ENCODE data around the gene XIRP1. TPM values are rescaled to one million over a fixed set of nuclear protein-coding genes. Genes with fewer than 3 reads are reported as not detected.
A peak's percentile ranks its signal among the peaks of the same experiment; 100 is the strongest.

Gene XIRP1
- total and polyA plus RNA-seq, 2 of the 13 experiments (the other 11 are each of a cell fraction or from before 2014, with no cell fraction given), result not detected

- TF ChIP-seq PAXIP1 (CRISPR knock-in tag; conservative IDR thresholded peaks at IDR 0.05), result 0 out of 2 replicates have a peak, but pooled peaks have one; percentile 25
- 0 out of 2 replicates have a peak, but pooled peaks have one; percentile 37 for TF ChIP-seq TBX2 (CRISPR knock-in tag; IDR thresholded peaks at IDR 0.05; ENCODE audit: borderline replicate concordance)
- no peak for TF ChIP-seq ZNF574 (CRISPR knock-in tag; IDR thresholded peaks at IDR 0.05)
- peak; percentile 92; the same call in 2 of the 3 replicates for TF ChIP-seq MXI1 (IDR thresholded peaks at IDR 0.05; ENCODE audit: borderline replicate concordance, low read depth, low read length)
- 0 out of 2 replicates have a peak, but pooled peaks have one; percentile 20 for TF ChIP-seq TFDP1 (CRISPR knock-in tag; IDR thresholded peaks at IDR 0.05; ENCODE audit: borderline replicate concordance)
- TF ChIP-seq, protein P1, sequence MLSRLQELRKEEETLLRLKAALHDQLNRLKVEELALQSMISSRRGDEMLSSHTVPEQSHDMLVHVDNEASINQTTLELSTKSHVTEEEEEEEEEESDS (CRISPR knock-in tag; IDR thresholded peaks at IDR 0.05; ENCODE audit: borderline replicate concordance), result no peak
- no peak for TF ChIP-seq ZNF468 (CRISPR knock-in tag; IDR thresholded peaks at IDR 0.05)
- no peak for TF ChIP-seq ZNF883 (CRISPR knock-in tag; IDR thresholded peaks at IDR 0.05; ENCODE audit: not compliant biosample characterization)
- TF ChIP-seq, protein P2, sequence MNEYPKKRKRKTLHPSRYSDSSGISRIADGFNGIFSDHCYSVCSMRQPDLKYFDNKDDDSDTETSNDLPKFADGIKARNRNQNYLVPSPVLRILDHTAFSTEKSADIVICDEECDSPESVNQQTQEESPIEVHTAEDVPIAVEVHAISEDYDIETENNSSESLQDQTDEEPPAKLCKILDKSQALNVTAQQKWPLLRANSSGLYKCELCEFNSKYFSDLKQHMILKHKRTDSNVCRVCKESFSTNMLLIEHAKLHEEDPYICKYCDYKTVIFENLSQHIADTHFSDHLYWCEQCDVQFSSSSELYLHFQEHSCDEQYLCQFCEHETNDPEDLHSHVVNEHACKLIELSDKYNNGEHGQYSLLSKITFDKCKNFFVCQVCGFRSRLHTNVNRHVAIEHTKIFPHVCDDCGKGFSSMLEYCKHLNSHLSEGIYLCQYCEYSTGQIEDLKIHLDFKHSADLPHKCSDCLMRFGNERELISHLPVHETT (CRISPR knock-in tag; conservative IDR thresholded peaks at IDR 0.05), result no peak
- TF ChIP-seq CBFB (CRISPR knock-in tag; IDR thresholded peaks at IDR 0.05), result no peak
- TF ChIP-seq, protein P3, sequence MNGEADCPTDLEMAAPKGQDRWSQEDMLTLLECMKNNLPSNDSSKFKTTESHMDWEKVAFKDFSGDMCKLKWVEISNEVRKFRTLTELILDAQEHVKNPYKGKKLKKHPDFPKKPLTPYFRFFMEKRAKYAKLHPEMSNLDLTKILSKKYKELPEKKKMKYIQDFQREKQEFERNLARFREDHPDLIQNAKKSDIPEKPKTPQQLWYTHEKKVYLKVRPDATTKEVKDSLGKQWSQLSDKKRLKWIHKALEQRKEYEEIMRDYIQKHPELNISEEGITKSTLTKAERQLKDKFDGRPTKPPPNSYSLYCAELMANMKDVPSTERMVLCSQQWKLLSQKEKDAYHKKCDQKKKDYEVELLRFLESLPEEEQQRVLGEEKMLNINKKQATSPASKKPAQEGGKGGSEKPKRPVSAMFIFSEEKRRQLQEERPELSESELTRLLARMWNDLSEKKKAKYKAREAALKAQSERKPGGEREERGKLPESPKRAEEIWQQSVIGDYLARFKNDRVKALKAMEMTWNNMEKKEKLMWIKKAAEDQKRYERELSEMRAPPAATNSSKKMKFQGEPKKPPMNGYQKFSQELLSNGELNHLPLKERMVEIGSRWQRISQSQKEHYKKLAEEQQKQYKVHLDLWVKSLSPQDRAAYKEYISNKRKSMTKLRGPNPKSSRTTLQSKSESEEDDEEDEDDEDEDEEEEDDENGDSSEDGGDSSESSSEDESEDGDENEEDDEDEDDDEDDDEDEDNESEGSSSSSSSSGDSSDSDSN (CRISPR knock-in tag; IDR thresholded peaks at IDR 0.05), result peak; percentile 76; the same call in 1 of the 2 replicates
- TF ChIP-seq, protein P4, sequence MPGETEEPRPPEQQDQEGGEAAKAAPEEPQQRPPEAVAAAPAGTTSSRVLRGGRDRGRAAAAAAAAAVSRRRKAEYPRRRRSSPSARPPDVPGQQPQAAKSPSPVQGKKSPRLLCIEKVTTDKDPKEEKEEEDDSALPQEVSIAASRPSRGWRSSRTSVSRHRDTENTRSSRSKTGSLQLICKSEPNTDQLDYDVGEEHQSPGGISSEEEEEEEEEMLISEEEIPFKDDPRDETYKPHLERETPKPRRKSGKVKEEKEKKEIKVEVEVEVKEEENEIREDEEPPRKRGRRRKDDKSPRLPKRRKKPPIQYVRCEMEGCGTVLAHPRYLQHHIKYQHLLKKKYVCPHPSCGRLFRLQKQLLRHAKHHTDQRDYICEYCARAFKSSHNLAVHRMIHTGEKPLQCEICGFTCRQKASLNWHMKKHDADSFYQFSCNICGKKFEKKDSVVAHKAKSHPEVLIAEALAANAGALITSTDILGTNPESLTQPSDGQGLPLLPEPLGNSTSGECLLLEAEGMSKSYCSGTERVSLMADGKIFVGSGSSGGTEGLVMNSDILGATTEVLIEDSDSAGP (CRISPR knock-in tag; IDR thresholded peaks at IDR 0.05; ENCODE audit: borderline replicate concordance), result peak; percentile 49; the same call in 1 of the 2 replicates
These were observed 11.6 kb downstream of the XIRP1 start (continued) for GRCh38 chr3:39180546-39181346.
